ENCODE measurements around the gene NEK5. TPM values are rescaled to one million over a fixed set of nuclear protein-coding genes. Genes with fewer than 3 reads are reported as not detected.
A peak's percentile ranks its signal among the peaks of the same experiment; 100 is the strongest.

The NEK5 gene
- polyA plus RNA-seq, 1 donor (not counting 4 experiments of a cell fraction or from before 2014, with no cell fraction given), result 0.21 TPM

DNA sequence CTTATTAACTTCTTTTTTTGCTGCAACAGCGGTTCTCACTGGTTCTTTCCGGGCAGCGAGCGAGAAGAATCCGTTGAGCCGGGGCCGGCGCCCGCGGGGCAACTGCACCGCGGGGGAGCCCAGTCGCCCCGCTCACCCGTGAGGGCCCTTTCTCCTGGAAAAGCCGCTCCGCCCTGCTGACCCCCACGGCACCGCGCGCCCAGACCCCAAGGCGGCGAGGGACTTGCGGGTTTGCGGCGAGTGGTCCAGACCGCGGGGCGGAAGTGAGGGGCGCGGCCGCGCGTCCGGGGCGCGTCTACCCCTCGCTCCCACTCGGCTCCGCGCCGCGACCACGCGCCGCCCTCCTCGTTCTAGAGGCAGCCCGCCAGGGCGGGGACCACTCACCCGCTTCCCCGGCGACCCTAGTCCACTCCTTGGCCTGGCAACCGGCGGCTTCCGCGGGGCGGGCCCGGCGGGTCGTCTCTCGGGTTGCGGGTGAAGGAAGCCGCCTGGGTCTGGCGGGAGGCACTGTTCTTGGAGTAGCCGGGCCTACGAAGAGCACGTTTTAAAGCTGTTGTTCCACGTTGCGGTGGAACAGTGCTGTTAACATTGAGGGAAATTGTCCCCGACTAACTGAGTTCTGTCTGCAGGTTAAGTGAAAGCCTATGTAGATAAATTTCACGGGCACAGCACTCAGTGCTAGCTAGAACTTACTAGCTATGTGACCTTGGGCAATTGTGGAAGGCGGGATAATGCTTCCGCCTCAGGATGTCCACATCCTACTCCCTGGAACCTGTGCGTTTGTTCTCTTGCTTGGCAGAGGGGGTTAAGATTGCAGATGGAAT, 30.5 kb upstream of the NEK5 start, which contains the start of gene NEK3:
TSS of gene NEK3 (minus strand) at position 439 of the 824 bp plus-strand sequence. CDS start 3,406 bp downstream, outside the sequence.
- Histone ChIP-seq H3K79me2 (ENCODE audit: control insufficient read depth, insufficient read depth, low read length) (no peaks in the 10 kb centered on the region), H3K4me3 (ENCODE audit: control insufficient read depth in 2 of 3, extremely low read depth in 1 of 3, insufficient read depth in 2 of 3, low read depth in 1 of 3, low read length in 3 of 3) (peak within 1 kb of the TSS; percentile 72 to 88 (median 83)), H3K9me1 (ENCODE audit: control insufficient read depth, extremely low read depth, insufficient read depth, low read length) (no peaks in the 10 kb centered on the region), H3K4me1 (ENCODE audit: control insufficient read depth, extremely low read depth, insufficient read depth, low read length) (peaks cover 8% of the 10 kb centered on the region), H3K27ac (ENCODE audit: control insufficient read depth, insufficient read depth, low read length) (peak within 1 kb of the TSS; percentile 54), H3K9ac (ENCODE audit: control insufficient read depth, extremely low read depth, insufficient read depth, low read length) (peak within 1 kb of the TSS; percentile 81), H3K4me2 (ENCODE audit: control insufficient read depth, extremely low read depth, insufficient read depth, low read depth, low read length) (peak within 1 kb of the TSS; percentile 96), H4K20me1 (ENCODE audit: control insufficient read depth, extremely low read depth, insufficient read depth, low read length) (no peaks in the 10 kb centered on the region), H3K27me3 (ENCODE audit: control insufficient read depth, extremely low read depth, insufficient read depth, low read length) (no peaks in the 10 kb centered on the region), H3K9me3 (ENCODE audit: control insufficient read depth, low read depth, low read length) (no peaks in the 10 kb centered on the region), H2AFZ (ENCODE audit: control insufficient read depth, low read length) (peak within 1 kb of the TSS; percentile 92), H3K36me3 (ENCODE audit: control insufficient read depth in 2 of 2, extremely low read depth in 1 of 2, insufficient read depth in 2 of 2, low read length in 2 of 2) (no peaks in the 10 kb centered on the region)
- TF ChIP-seq CTCF (optimal IDR thresholded peaks at IDR 0.05 in 1 of 3, IDR thresholded peaks at IDR 0.05 in 1 of 3, conservative IDR thresholded peaks at IDR 0.05 in 1 of 3; ENCODE audit: extremely low read depth in 1 of 3, insufficient read depth in 2 of 3, low read length in 3 of 3) (no peak), EZH2 (IDR thresholded peaks at IDR 0.05; ENCODE audit: low read length) (no peak)
- dilution Hi-C loops (cut with MboI; ENCODE audit: extremely low pct_ligation_motif_present, low sequenced_read_pairs), result no loop called here
- no peak for DNase-seq (ENCODE audit: low read depth, low spot score)
- FAIRE-seq, result no peak

GRCh38 chr13:52158629-52159158, 29.8 kb upstream of the NEK5 start:
- Histone ChIP-seq H3K9me1 (ENCODE audit: control insufficient read depth, extremely low read depth, insufficient read depth, low read length) (no peaks in the 10 kb centered on the region), H3K4me1 (ENCODE audit: control insufficient read depth, extremely low read depth, insufficient read depth, low read length) (peaks cover 8% of the 10 kb centered on the region), H3K27ac (ENCODE audit: control insufficient read depth, insufficient read depth, low read length) (peak overlapping the region; percentile 54), H4K20me1 (ENCODE audit: control insufficient read depth, extremely low read depth, insufficient read depth, low read length) (no peaks in the 10 kb centered on the region), H3K36me3 (ENCODE audit: control insufficient read depth in 2 of 2, extremely low read depth in 1 of 2, insufficient read depth in 2 of 2, low read length in 2 of 2) (no peaks in the 10 kb centered on the region), H3K9ac (ENCODE audit: control insufficient read depth, extremely low read depth, insufficient read depth, low read length) (peak overlapping the region; percentile 81), H3K79me2 (ENCODE audit: control insufficient read depth, insufficient read depth, low read length) (no peaks in the 10 kb centered on the region), H3K9me3 (ENCODE audit: control insufficient read depth, low read depth, low read length) (no peaks in the 10 kb centered on the region), H2AFZ (ENCODE audit: control insufficient read depth, low read length) (peak overlapping the region; percentile 92), H3K27me3 (ENCODE audit: control insufficient read depth, extremely low read depth, insufficient read depth, low read length) (no peaks in the 10 kb centered on the region), H3K4me3 (ENCODE audit: control insufficient read depth in 2 of 3, extremely low read depth in 1 of 3, insufficient read depth in 2 of 3, low read depth in 1 of 3, low read length in 3 of 3) (peak overlapping the region; percentile 72 to 88 (median 83)), H3K4me2 (ENCODE audit: control insufficient read depth, extremely low read depth, insufficient read depth, low read depth, low read length) (peak overlapping the region; percentile 96)
- dilution Hi-C loops (cut with MboI; ENCODE audit: extremely low pct_ligation_motif_present, low sequenced_read_pairs), result no loop called here
- FAIRE-seq, result peak; percentile 58
- DNase-seq (ENCODE audit: low read depth, low spot score), result no peak
- TF ChIP-seq CTCF (optimal IDR thresholded peaks at IDR 0.05 in 1 of 3, IDR thresholded peaks at IDR 0.05 in 1 of 3, conservative IDR thresholded peaks at IDR 0.05 in 1 of 3; ENCODE audit: extremely low read depth in 1 of 3, insufficient read depth in 2 of 3, low read length in 3 of 3), result no peak
- no peak for TF ChIP-seq EZH2 (IDR thresholded peaks at IDR 0.05; ENCODE audit: low read length)
